HG02970 (cell line): ENCODE measurements around the gene SF1.
A peak's percentile ranks its signal among the peaks of the same experiment; 100 is the strongest.

ENCODE experiments used
- ATAC-seq: cut with Tn5 transposase; IDR thresholded peaks from one replicate; pipeline ENCODE4 v1.9.1; 2021; ENCODE audit warnings: mild to moderate bottlenecking, moderate library complexity, moderate number of reproducible peaks; ENCODE audit not compliant: unreplicated experiment, low FRiP score

The SF1 gene

DNA sequence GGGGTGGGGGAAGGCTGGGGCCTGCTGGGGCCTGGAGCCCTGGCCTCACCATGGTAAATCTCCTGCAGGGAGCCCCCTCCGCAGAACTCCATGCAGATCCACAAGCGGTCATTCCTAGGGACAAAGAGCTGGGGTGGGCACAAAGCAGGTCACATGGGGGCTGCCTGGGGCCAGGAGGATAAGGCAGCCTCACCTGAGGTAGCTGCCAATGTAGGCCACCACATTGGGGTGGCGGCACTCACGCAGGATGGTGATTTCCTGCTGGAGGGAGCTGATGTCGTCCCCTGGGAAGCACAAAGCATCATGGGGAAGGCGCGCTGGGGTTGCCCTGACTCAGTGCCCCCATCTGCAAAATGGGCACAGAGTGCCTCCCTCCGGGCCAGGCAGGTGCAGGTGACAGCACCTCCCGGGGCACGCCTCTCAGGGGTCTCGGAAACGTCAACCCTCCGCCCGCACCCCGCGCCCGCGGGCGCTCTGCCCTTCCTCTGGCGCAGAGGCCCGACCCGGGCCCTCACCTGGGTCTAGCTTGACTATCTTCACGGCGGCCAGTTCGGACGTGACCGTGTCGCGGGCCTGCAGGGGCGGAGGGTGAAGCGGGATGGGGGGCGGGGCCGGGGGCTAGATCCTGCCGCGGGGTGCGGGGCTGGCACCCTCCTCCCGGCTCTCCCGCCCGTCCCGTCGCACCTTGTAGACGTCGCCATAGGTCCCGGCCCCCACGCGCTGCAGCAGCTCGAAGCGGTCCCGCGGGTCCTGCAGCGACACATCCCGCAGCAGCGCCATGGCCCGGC, 24.2 kb upstream of the SF1 start:
- peak; percentile 29 for ATAC-seq

- no peak for ATAC-seq
Observed at GRCh38 chr11:64801561-64802369, 23.4 kb upstream of the SF1 start.

- ATAC-seq, result no peak
Observed at GRCh38 chr11:64801158-64801464, 22.8 kb upstream of the SF1 start.

GRCh38 chr11:64800303-64801157, 22.2 kb upstream of the SF1 start:
- no peak for ATAC-seq

DNA sequence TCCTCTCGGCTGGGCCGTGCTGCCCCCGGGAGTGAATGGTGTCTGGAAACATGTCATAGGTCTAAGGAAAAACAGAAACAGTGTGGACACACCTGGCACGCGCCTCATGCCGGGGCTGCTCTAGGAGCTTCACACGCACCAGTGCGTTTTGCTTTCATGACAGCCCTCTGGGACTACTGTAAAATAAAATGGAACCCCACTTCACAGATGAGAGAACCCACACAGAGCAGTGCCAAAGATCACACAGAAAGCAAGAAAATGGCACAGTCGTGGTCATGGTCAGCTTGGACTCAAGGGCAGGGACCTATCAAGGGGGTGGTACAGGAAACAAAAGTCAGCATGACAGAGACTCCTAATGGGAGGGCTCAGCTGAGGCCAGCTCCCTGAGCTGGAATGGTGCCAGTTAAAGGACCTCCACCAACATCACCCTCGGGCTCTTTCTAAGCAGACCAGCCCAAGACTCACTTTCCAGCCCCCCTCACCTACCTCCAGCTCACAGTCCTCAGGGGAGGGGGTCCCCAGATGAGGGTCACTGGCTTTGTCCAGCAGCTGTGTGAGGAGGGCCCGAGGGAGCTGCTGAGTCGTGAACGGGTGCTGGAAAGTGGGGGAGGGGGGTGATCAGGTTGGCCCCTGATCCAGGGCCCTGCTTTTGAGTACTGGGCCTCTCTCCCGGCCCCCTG, 21.4 kb upstream of the SF1 start:
- no peak for ATAC-seq

DNA sequence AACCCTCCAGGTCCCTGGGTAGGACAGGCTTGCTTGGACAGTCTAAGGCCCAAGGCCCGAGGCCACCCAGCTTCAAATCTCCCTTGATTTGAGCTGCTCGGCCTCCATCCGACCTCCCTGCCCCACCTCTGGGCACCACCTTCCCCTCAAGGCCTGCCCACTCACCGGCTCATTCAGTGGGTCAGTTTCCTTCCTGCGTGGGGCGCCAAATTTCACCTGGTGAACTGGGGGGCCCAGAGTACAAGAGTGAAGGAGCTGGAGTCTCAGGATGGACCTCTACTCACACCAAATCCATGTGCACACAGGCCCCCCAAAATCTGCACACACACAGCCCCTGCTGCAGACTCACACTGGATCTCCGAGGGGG, 20.9 kb upstream of the SF1 start:
- no peak for ATAC-seq

DNA sequence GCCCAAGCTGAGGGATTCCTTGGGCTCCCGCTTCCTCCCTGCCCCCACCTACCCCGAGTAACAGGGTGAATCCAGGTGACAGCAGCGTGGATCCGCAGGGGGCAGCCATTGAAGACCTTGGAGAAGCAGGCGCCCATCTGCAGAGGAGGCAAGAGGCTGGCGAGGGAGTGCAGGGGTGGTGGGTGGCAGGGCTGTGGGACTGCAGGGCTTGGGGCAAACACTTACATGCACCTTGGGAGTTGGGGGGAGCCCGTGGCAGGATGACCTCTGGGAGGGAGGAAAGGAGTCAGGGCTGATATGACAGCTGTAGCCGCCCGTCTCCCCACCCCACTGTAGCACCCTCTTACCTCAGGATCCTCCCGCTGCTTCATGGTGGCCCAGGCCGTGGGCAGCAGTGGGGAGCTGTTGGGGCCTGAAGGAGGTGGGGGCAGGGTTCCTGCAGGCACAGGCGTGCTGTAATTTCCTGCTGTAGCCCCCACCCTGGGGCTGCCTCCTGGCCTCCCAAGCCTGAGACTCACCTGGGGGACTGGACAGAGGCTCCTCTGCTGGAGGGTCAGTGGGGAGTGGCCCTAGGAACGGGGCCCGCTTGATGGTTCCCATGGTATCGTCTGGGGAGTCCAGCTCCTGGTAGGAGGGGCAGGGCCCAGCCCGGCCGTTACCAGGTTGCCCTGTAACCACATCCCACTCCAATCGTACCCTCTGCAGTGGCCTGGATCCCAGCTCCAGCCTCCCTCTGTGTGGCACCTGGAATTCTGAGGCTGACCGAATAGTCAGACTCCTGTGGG, 18.6 kb upstream of the SF1 start:
- no peak for ATAC-seq

GRCh38 chr11:64796047-64796756, 17.9 kb upstream of the SF1 start:
- no peak for ATAC-seq

DNA sequence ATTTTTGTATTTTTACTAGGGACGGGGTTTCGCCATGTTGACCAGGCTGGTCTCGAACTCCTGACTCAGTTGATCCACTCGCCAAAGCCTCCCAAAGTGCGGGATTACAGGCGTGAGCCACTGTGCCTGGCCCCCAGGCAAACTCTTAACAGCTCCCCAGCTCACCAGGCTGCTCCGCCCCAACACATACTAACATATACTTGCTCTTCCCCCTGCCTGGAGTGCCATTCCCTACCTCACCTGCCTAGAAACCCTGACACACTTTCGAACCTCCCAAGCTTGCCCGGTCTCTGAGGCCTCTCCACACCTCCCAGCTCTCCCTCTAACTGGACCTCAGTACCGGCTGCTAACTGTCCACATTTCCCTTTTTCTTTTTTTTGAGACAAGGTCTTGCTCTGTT, 16.2 kb upstream of the SF1 start:
- ATAC-seq, result no peak

DNA sequence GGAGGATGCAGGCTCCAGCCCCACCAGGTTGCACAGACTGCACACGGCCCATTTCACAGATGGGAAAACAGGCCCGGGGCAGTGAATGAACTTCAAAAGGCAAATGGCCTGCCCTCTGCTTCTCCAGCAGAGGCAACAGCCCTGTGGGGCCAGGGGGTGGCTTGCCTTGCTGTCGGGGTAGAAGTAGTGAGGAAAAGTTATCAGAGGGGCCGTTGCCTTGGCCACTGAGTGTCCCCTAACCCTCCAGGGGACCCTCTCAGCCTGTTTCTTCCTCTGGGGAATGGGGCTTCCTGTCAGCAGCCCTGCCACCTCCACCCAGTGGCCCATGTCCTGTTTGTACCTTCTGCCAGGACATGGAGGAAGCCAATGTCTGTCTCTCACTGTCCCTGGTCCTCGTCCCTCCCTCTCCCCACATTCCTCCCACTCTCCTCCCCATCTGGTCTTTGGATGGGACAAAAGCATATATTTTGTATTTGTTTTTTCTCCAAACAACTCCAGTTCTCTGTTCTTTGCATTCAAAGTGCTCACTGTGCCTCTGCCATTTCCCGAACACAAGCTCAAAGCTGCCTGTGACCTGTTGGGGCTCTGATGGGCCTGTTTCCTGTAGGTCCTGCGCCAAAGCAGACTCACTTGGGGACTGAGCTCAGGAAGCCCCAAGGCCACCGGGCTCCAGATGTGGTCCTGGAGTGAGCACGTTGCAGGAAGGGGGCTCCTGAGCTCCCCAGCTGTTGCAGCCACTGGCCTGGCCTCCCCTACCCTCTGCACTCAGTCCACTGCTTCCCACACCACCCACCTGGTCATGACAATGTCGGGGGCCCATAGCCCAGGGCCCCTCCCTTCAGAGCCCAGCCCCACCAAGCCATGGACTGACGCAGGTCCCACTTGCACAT, 15.2 kb upstream of the SF1 start:
- ATAC-seq, result no peak

DNA sequence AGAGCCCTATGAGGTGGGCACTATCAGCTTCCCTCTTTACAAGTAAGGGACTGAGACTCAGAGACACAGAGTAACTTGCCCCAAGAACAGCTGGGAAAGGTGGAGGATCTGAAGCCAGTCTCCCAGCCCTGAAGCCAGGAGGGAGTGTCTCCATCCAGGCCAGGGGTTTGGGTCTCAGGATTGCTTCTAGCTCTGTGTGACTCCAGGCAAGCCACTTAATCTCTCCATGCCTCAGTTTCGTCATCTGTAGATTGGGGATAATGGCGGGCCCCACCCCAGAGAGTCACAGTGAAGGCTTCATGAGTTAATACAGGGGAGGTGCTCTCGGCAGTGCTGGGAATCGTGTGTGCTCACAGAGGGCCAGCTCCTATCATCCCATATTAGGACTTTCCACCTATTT, 14.1 kb upstream of the SF1 start:
- no peak for ATAC-seq

DNA sequence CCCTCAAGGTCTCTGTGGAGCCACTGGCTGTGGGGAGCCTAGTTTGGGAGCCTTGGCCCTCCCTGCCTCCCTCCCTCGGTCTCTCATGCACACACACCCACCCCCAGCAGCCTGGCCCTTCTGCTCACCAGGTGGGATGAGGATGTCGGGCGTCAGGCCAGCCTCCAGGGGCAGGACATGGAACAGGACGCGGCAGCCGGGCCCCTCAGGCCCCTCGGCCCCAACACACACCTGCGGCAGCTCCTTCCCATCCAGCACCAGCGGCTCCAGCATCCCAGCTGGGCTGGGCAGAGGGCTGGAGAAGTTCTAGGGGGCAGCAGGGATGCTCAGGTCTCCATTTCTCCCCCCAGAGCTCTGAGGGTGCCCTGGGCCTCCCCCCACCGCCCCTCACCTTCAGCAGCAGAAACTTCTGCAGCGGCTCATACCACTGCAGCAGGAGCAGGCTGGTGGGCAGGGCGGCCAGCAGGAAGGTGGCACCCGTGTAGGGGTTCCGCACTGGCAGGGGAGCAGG, 13.5 kb upstream of the SF1 start:
- ATAC-seq, result no peak

DNA sequence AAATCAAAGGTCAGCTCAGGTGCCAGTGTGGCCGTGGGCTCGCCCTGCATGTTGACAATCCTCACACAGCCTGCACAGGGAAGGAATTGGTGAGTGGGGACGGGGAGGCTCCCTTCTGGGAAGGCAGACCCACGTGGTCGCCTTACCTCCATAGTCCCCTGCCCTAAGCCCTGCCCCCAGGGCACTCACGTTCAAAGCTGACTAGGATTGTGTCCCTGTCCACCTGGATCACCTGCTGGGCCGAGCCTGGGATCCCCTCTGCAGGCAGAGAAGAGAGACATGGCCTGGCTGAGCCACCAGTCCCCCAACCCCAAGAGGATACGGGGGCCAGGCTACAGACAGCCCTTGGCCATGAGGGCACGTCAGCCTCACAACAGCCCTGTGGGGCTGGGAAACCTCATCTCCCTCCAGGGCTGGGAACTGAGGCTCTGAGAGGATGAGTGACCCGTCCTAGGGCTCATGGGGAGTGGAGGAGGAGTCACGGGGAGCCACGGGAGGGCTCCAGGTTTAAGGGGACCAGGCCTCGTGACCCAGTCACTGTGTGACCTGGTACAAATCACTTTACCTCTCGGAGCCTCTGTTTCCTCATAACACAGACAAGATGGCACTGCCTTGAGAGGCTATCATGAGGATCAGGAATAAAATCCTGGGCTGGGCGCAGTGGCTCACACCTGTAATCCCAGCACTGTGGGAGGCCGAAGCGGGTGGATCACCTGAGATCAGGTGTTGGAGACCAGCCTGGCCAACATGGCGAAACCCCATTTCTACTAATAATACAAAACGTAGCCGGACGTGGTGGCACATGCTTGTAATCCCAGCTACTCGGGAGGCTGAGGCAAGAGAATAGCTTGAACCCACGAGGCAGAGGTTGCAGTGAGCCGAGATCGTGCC, 12.1 kb upstream of the SF1 start:
- no peak for ATAC-seq

DNA sequence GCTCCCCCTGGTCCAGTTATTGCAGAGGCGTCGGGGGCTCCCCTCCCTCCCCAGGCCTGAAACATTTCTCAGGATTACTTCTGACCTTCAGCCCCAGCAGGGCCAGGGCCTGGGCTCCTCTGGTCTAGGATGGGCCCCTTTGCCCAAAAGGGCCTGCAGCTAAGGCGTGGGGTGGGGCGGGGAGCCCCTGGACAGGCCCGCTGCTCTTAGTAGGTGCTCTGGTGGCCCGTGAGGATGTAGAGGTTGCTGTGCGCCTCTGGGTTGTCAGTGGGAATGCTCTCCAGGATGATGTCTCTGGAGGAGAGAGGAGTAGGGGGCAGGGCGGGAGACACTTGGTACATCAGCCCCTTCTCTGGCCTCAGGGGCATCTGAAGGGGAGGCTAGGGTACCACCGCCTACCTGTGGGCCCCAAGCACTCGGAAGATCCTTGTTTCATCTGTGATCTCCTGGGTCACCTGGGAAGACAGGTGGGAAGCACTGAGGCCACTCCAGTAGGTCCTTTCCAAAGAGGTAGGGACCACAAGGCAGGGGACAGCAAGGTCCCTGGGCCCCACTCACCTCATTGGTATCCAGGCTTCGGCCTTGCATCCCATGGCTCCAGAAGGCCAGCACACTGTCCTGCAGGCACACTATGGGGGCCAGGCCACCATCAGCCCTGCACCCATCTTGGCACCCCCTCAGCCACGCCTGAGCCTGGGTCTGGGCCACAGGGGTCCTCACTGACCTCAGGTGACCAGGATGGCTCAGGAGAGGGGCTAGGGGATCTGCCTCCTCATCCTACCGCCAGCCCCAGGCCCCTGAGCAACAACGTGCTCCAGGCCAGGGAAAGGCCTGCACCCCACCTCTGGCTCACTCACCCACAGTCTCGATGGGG, 11.2 kb upstream of the SF1 start:
- ATAC-seq, result no peak

GRCh38 chr11:64788321-64789215, 10.2 kb upstream of the SF1 start:
- ATAC-seq, result no peak
